MCF 10A (cell line): Measurements from ENCODE around the gene TTC27. TPM values are rescaled to one million over a fixed set of nuclear protein-coding genes. Genes with fewer than 3 reads are reported as not detected.

ENCODE experiments used
- BruUV-seq: library from RNA; stranded (reverse); fragments of 400-500 nt; replicated peaks from 2 replicates; lab custom pipeline; 2021; lab: Mats Ljungman, UMichigan
- CTCF ChIA-PET: fragments of 300-600 bp; sonication (Branson Sonifier 250); formaldehyde crosslinking; extraction: SDS; loops from one replicate; lab custom pipeline; 2021; ENCODE audit warnings: antibody characterized with exemption, inconsistent platforms; lab: Yijun Ruan, JAX
- POLR2A ChIA-PET: fragments of 300-600, 350-650 bp; sonication (Branson Sonifier 250); formaldehyde crosslinking; extraction: SDS; loops from one replicate; lab custom pipeline; 2020; ENCODE audit warnings: antibody characterized with exemption, inconsistent platforms; lab: Yijun Ruan, JAX
- DNase-seq: peaks from one replicate; pipeline ENCODE4 v3.0.0-alpha.2; 2018; ENCODE audit not compliant: unreplicated experiment
- H3K27ac Mint-ChIP-seq: one replicate; pipeline ENCODE4 v1.8.0; 2022; ENCODE audit warnings: mild to moderate bottlenecking, low read depth, mixed read lengths; ENCODE audit not compliant: unreplicated experiment
- H3K27me3 Mint-ChIP-seq: one replicate; pipeline ENCODE4 v1.8.0; 2022; ENCODE audit warnings: mixed read lengths; ENCODE audit not compliant: insufficient read depth, unreplicated experiment
- H3K36me3 Mint-ChIP-seq: one replicate; pipeline ENCODE4 v1.8.0; 2022; ENCODE audit warnings: mild to moderate bottlenecking, moderate library complexity, mixed read lengths; ENCODE audit not compliant: insufficient read depth, unreplicated experiment
- H3K4me1 Mint-ChIP-seq: one replicate; pipeline ENCODE4 v1.8.0; 2022; ENCODE audit warnings: mixed read lengths; ENCODE audit not compliant: insufficient read depth, unreplicated experiment
- H3K4me3 Mint-ChIP-seq: one replicate; pipeline ENCODE4 v1.8.0; 2022; ENCODE audit warnings: mild to moderate bottlenecking, moderate library complexity, mixed read lengths; ENCODE audit not compliant: unreplicated experiment
- H3K9me3 Mint-ChIP-seq: one replicate; pipeline ENCODE4 v1.8.0; 2022; ENCODE audit warnings: mixed read lengths; ENCODE audit not compliant: unreplicated experiment
- CTCF ChIP-seq: fragments of 200-600 bp; IDR thresholded peaks from one replicate; pipeline ENCODE4 v1.8.0; 2022; ENCODE audit warnings: antibody characterized with exemption, mild to moderate bottlenecking; ENCODE audit not compliant: unreplicated experiment
- intact Hi-C: fragments of 100-400 bp; cut with micrococcal nuclease; formaldehyde crosslinking; loops from 2 replicates; pipeline ENCODE4 v1.14.1; 2022
- total RNA-seq: library from RNA; stranded (reverse); gene quantifications from 2 replicates; pipeline ENCODE4 v1.2.3, GENCODE V29; 2022

The TTC27 gene
- total RNA-seq, 1 experiment from 2014 or later: 29.1 TPM

GRCh38 chr2:32787207-32787606 lies 159.4 kb downstream of the TTC27 start:
- intact Hi-C loops: no loop called here
- Mint-ChIP-seq H3K27me3 (no peaks in the 10 kb centered on the region), H3K36me3 (peaks cover 5% of the 10 kb centered on the region), H3K4me1 (no peaks in the 10 kb centered on the region), H3K27ac (no peak overlapping the region), H3K9me3 (no peaks in the 10 kb centered on the region), H3K4me3 (no peak overlapping the region)
- DNase-seq: no peak
- ChIA-PET POLR2A (no interaction called here), CTCF (no interaction called here)
- no peak for TF ChIP-seq CTCF
- BruUV-seq: no TSS peak

- POLR2A ChIA-PET: no interaction called here
- Mint-ChIP-seq H3K4me1 (no peaks in the 10 kb centered on the region), H3K27ac (no peak overlapping the region), H3K4me3 (no peak overlapping the region), H3K9me3 (no peaks in the 10 kb centered on the region), H3K36me3 (peaks cover 5% of the 10 kb centered on the region), H3K27me3 (no peaks in the 10 kb centered on the region)
- intact Hi-C loops: no loop called here
- no peak for TF ChIP-seq CTCF
- no peak for DNase-seq
- BruUV-seq: no TSS peak
- CTCF ChIA-PET: no interaction called here
These were observed 160.3 kb downstream of the TTC27 start for GRCh38 chr2:32788114-32788513.

- H3K9me3 Mint-ChIP-seq: no peaks in the 10 kb centered on the region
- no peak overlapping the region for H3K27ac Mint-ChIP-seq
- TF ChIP-seq CTCF: no peak
- CTCF ChIA-PET: no interaction called here
- no peak overlapping the region for H3K4me3 Mint-ChIP-seq
- H3K27me3 Mint-ChIP-seq: no peaks in the 10 kb centered on the region
- DNase-seq: no peak
- POLR2A ChIA-PET: interaction anchor here (1.0 kb wide), 1 partner anchor 18 kb away, joined by 6 read pairs; no protein-coding TSS in a partner anchor
- H3K36me3 Mint-ChIP-seq: peaks cover 12% of the 10 kb centered on the region
- intact Hi-C loops: no loop called here
- no TSS peak for BruUV-seq
- no peaks in the 10 kb centered on the region for H3K4me1 Mint-ChIP-seq
These were observed 164.6 kb downstream of the TTC27 start for GRCh38 chr2:32792416-32792815.

GRCh38 chr2:32798829-32799228 lies 171.0 kb downstream of the TTC27 start:
- Mint-ChIP-seq H3K36me3 (peaks cover 20% of the 10 kb centered on the region), H3K27me3 (no peaks in the 10 kb centered on the region), H3K4me1 (no peaks in the 10 kb centered on the region), H3K4me3 (no peak overlapping the region), H3K27ac (no peak overlapping the region), H3K9me3 (no peaks in the 10 kb centered on the region)
- CTCF ChIA-PET: interaction anchor here (0.7 kb wide), 1 partner anchor 1538 kb away, joined by 3 read pairs; no protein-coding TSS in a partner anchor
- no peak for DNase-seq
- POLR2A ChIA-PET: no interaction called here
- TF ChIP-seq CTCF: no peak
- intact Hi-C loops: no loop called here
- no TSS peak for BruUV-seq
